ENCODE measurements around the gene GNG2.

The GNG2 gene

DNA sequence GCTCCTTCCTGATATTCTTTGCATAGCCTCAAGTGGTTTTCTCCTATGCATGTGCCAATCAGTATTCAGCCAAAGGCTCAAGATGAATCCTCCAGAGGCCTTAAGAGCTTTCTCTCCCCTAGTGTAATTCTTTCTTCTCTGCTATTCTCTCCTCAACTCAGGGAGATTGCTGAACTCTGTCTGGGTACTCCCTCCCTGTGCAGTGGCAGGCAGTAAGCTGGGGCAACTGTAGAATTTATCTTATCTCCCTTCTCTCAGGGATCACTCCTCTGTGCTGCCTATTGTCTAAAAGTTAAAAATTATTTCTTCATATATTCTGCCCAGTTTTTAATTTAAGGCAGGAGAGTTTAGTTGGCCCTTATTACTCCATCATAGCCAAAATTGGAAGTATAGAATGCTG lies 100.5 kb downstream of the GNG2 start:
- in situ Hi-C loops (cut with HindIII; ENCODE audit: low pct_ligation_motif_present, low sequenced_read_pairs) = no loop called here
- DNase-seq = no peak
- Histone ChIP-seq H3K27me3 (replicated peaks) (no peaks in the 10 kb centered on the region), H3K27ac (no peak overlapping the region), H3K36me3 (replicated peaks) (no peaks in the 10 kb centered on the region), H3K4me3 (ENCODE audit: low read depth, low read length) (no peak overlapping the region)
- TF ChIP-seq, protein P1, sequence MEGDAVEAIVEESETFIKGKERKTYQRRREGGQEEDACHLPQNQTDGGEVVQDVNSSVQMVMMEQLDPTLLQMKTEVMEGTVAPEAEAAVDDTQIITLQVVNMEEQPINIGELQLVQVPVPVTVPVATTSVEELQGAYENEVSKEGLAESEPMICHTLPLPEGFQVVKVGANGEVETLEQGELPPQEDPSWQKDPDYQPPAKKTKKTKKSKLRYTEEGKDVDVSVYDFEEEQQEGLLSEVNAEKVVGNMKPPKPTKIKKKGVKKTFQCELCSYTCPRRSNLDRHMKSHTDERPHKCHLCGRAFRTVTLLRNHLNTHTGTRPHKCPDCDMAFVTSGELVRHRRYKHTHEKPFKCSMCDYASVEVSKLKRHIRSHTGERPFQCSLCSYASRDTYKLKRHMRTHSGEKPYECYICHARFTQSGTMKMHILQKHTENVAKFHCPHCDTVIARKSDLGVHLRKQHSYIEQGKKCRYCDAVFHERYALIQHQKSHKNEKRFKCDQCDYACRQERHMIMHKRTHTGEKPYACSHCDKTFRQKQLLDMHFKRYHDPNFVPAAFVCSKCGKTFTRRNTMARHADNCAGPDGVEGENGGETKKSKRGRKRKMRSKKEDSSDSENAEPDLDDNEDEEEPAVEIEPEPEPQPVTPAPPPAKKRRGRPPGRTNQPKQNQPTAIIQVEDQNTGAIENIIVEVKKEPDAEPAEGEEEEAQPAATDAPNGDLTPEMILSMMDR (IDR thresholded peaks at IDR 0.05; ENCODE audit: low read depth, low read length, missing control alignments) = no peak

DNA sequence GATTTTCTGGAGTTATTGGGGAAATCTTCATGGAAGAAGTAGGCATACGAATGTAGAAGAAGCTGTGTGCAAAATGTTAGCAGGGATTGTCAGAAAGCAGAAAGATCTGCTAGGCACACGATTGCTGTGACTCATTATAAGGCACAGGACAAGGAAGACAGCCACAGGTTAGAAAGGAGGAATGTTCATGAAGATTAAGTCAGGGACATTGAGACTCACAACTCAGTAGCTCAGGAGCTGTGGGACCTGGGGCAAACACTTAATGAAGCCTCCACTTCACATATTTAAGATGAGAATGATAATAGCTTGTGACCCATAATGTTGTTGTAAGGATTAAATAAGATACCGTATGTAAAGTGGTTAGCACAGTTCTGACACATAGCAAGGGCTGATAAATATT lies 102.3 kb downstream of the GNG2 start:
- Histone ChIP-seq H3K36me3 (replicated peaks) (no peaks in the 10 kb centered on the region), H3K4me3 (ENCODE audit: low read depth, low read length) (no peak overlapping the region), H3K27me3 (replicated peaks) (no peaks in the 10 kb centered on the region), H3K27ac (no peak overlapping the region)
- no peak for DNase-seq
- in situ Hi-C loops (cut with HindIII; ENCODE audit: low pct_ligation_motif_present, low sequenced_read_pairs) = no loop called here
- TF ChIP-seq, protein P1 (IDR thresholded peaks at IDR 0.05; ENCODE audit: low read depth, low read length, missing control alignments) = no peak

DNA sequence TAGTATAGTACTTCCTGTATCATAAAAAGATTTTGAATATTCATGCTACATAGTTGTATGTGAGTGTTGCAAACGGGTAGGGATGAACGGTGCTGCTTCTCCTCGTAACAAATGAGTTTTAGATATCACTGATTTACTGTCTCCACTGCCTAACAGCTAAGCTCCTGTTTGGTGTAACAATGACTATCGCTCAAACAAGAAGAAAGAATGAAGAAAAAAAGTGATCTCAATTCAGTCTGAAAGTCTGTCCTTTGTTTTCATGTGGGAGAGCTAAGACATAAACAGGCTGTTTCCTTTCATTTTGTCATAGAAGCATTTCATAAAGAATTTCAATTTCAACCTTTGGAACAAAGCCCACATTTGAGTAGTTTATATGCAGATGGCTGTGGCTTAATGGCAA lies 102.9 kb downstream of the GNG2 start:
- peak overlapping the region; percentile 16 for H3K4me3 ChIP-seq (ENCODE audit: low read depth, low read length)
- H3K27ac ChIP-seq = no peak overlapping the region

GRCh38 chr14:51967521-51967920 lies 107.1 kb downstream of the GNG2 start:
- H3K27ac ChIP-seq = no peak overlapping the region
- DNase-seq = no peak
- TF ChIP-seq, protein P1 (IDR thresholded peaks at IDR 0.05; ENCODE audit: low read depth, low read length, missing control alignments) = no peak
- H3K27me3 ChIP-seq (replicated peaks) = no peaks in the 10 kb centered on the region
- no peaks in the 10 kb centered on the region for H3K36me3 ChIP-seq (replicated peaks)
- H3K4me3 ChIP-seq (ENCODE audit: low read depth, low read length) = no peak overlapping the region
- in situ Hi-C loops (cut with HindIII; ENCODE audit: low pct_ligation_motif_present, low sequenced_read_pairs) = no loop called here

More for the DNA sequence above, 102.9 kb downstream of the GNG2 start:
- DNase-seq = no peak
- Histone ChIP-seq H3K36me3 (replicated peaks) (no peaks in the 10 kb centered on the region), H3K27me3 (replicated peaks) (no peaks in the 10 kb centered on the region)
- TF ChIP-seq, protein P1 (IDR thresholded peaks at IDR 0.05; ENCODE audit: low read depth, low read length, missing control alignments) = no peak
- in situ Hi-C loops (cut with HindIII; ENCODE audit: low pct_ligation_motif_present, low sequenced_read_pairs) = no loop called here

- no peak overlapping the region for H3K4me3 ChIP-seq (ENCODE audit: low read depth, low read length)
- no peaks in the 10 kb centered on the region for H3K36me3 ChIP-seq (replicated peaks)
- no peaks in the 10 kb centered on the region for H3K27me3 ChIP-seq (replicated peaks)
- DNase-seq = no peak
- in situ Hi-C loops (cut with HindIII; ENCODE audit: low pct_ligation_motif_present, low sequenced_read_pairs) = no loop called here
- H3K27ac ChIP-seq = no peak overlapping the region
- TF ChIP-seq, protein P1 (IDR thresholded peaks at IDR 0.05; ENCODE audit: low read depth, low read length, missing control alignments) = no peak
Measured at GRCh38 chr14:51969852-51970540, 109.6 kb downstream of the GNG2 start.

DNA sequence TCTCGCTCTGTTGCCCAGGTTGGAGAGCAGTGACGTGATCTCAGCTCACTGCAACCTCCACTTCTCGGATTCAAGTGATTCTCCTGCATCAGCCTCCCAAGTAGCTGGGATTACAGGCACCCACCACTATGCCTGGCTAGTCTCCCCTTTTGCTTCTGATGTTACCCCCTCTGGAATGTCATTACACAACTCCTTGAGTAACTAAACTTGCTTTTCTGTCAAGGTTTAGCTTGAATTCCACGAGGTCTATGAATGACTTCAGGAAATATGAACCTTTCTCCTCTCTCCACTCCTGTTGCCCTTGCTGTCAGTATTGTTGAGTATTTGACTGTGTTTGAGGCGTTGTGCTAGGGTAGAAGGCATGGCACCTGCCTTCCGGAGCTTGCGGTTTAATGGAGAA lies 112.2 kb downstream of the GNG2 start:
- H3K4me3 ChIP-seq (ENCODE audit: low read depth, low read length) = no peak overlapping the region
- no peak overlapping the region for H3K27ac ChIP-seq
- no peak for DNase-seq
- no peaks in the 10 kb centered on the region for H3K36me3 ChIP-seq (replicated peaks)
- H3K27me3 ChIP-seq (replicated peaks) = no peaks in the 10 kb centered on the region
- TF ChIP-seq, protein P1 (IDR thresholded peaks at IDR 0.05; ENCODE audit: low read depth, low read length, missing control alignments) = no peak
- in situ Hi-C loops (cut with HindIII; ENCODE audit: low pct_ligation_motif_present, low sequenced_read_pairs) = no loop called here
